ENCODE measurements around the gene NFATC3. TPM values are rescaled to one million over a fixed set of nuclear protein-coding genes. Genes with fewer than 3 reads are reported as not detected.

Gene NFATC3
- total and polyA plus RNA-seq, 2 donors (not counting 1 experiment from before 2014, with no cell fraction given) = 33.4 to 115 TPM

- TF ChIP-seq EZH2 (IDR thresholded peaks at IDR 0.05; ENCODE audit: borderline replicate concordance, insufficient read depth, low read depth, low read length, poor library complexity, severe bottlenecking) (no peak), CTCF (IDR thresholded peaks at IDR 0.05) (no peak)
- peak; percentile 56 for ATAC-seq (ENCODE audit: low read depth)
- 17% methylated on average over 4 of the region's 9 CpGs for WGBS (ENCODE audit: insufficient coverage)
Measured at GRCh38 chr16:68037841-68038597, 47.2 kb upstream of the NFATC3 start.

More at GRCh38 chr16:68037841-68038597, 47.2 kb upstream of the NFATC3 start:
- H3K9me3 Mint-ChIP-seq (ENCODE audit: insufficient read depth) = no peaks in the 10 kb centered on the region
- H3K9ac ChIP-seq (ENCODE audit: low read length) = peak overlapping the region; percentile 77
- no peaks in the 10 kb centered on the region for H3K9me3 ChIP-seq (ENCODE audit: control extremely low read depth in 1 of 3, control insufficient read depth in 2 of 3, insufficient read depth in 1 of 3, low read length in 2 of 3)
- POLR2A ChIA-PET = interaction anchor here (0.7 to 4.0 kb wide), 8 partner anchors 15 to 102 kb away, joined by 3 to 23 read pairs (median 7); partner anchors contain the start of genes DDX28, DPEP2, DUS2 and NFATC3
- no peaks in the 10 kb centered on the region for H3K27me3 Mint-ChIP-seq
- H3K79me2 ChIP-seq (ENCODE audit: control insufficient read depth, insufficient read depth, low read length) = peaks cover 70% of the 10 kb centered on the region
- H3K27ac ChIP-seq (ENCODE audit: low read length in 2 of 2) = peak overlapping the region; percentile 72 to 82
- H3K27ac Mint-ChIP-seq = peak overlapping the region; percentile 97
- CTCF ChIA-PET = interaction anchor here (0.5 to 9.9 kb wide), 12 partner anchors 15 to 517 kb away, joined by 3 to 320 read pairs (median 4); partner anchors contain the start of genes DDX28, DPEP2, DPEP3 and DUS2
- H3K4me1 Mint-ChIP-seq = peaks cover 41% of the 10 kb centered on the region
- H4K20me1 ChIP-seq (ENCODE audit: control insufficient read depth, insufficient read depth, low read length, poor library complexity, severe bottlenecking) = peaks cover 29% of the 10 kb centered on the region
- intact Hi-C loops (cut with micrococcal nuclease) = loop anchor here (1.0 kb wide), 1 partner anchor 15 kb away; the partner anchor contains the start of genes DDX28 and DUS2
- peaks cover 46 to 53% of the 10 kb centered on the region in 2 donors for H3K4me1 ChIP-seq (ENCODE audit: control insufficient read depth in 2 of 2, insufficient read depth in 2 of 2, low read length in 2 of 2)
- H3K36me3 ChIP-seq (replicated peaks in 1 of 2; ENCODE audit: control extremely low read depth in 1 of 2, control insufficient read depth in 1 of 2, extremely low read depth in 1 of 2, insufficient read depth in 2 of 2, low read length in 1 of 2) = peaks cover 4 to 16% of the 10 kb centered on the region in 2 experiments
- peak overlapping the region; percentile 45 to 86 (median 55) for H3K4me3 ChIP-seq (ENCODE audit: control extremely low read depth in 1 of 5, extremely low read depth in 1 of 5, insufficient read depth in 1 of 5, low read depth in 2 of 5, low read length in 4 of 5)
- peak overlapping the region; percentile 78 for H3K4me2 ChIP-seq (replicated peaks; ENCODE audit: low read depth, low read length, poor library complexity, severe bottlenecking)
- peak overlapping the region; percentile 57 for H2AFZ ChIP-seq (ENCODE audit: insufficient read depth, low read depth, low read length, poor library complexity, severe bottlenecking)
- H3K27me3 ChIP-seq (replicated peaks in 1 of 4; ENCODE audit: control extremely low read depth in 1 of 4, control insufficient read depth in 3 of 4, insufficient read depth in 4 of 4, low read length in 3 of 4) = no peaks in the 10 kb centered on the region
- peak overlapping the region; percentile 97 for H3K4me3 Mint-ChIP-seq
- peak; percentile 68 for DNase-seq

All from B cell (primary cell).